Measurements from ENCODE around the gene EGLN3.

- TF ChIP-seq ZNF274 (IDR thresholded peaks at IDR 0.05; ENCODE audit: insufficient read depth, insufficient read length), result no peak
- no peak for TF ChIP-seq MAX (IDR thresholded peaks at IDR 0.05; ENCODE audit: low read depth, low read length)
- no peak for TF ChIP-seq POLR2AphosphoS5 (IDR thresholded peaks at IDR 0.05; ENCODE audit: low read length)
- no peak for TF ChIP-seq SRF (IDR thresholded peaks at IDR 0.05; ENCODE audit: low read depth in 2 of 2, low read length in 2 of 2)
- no peak for TF ChIP-seq EZH2 (IDR thresholded peaks at IDR 0.05; ENCODE audit: borderline replicate concordance, control insufficient read depth, low read depth, low read length)
- TF ChIP-seq HDGF (IDR thresholded peaks at IDR 0.05), result no peak
- no peak for TF ChIP-seq CTCF (IDR thresholded peaks at IDR 0.05 in 2 of 3, conservative IDR thresholded peaks at IDR 0.05 in 1 of 3; ENCODE audit: control insufficient read depth in 2 of 3, extremely low read depth in 1 of 3, insufficient read depth in 1 of 3, low read depth in 3 of 3, low read length in 3 of 3)
- TF ChIP-seq DPF2 (IDR thresholded peaks at IDR 0.05), result no peak
- no peak for TF ChIP-seq BHLHE40 (IDR thresholded peaks at IDR 0.05; ENCODE audit: borderline replicate concordance in 1 of 2, low read depth in 2 of 2, low read length in 1 of 2)
Observed at GRCh38 chr14:33999771-34000291, 49.0 kb upstream of the EGLN3 start.

Data from GM12878 (cell line).